Activated CD4-positive, alpha-beta T cell treated with anti-CD3 and anti-CD28 coated beads for 1 hour (primary cell): ENCODE measurements around the gene LIPG.

Experiments used
- DNase-seq: peaks from one replicate; pipeline ENCODE4 v3.0.0-alpha.2; 2020

The LIPG gene

DNA sequence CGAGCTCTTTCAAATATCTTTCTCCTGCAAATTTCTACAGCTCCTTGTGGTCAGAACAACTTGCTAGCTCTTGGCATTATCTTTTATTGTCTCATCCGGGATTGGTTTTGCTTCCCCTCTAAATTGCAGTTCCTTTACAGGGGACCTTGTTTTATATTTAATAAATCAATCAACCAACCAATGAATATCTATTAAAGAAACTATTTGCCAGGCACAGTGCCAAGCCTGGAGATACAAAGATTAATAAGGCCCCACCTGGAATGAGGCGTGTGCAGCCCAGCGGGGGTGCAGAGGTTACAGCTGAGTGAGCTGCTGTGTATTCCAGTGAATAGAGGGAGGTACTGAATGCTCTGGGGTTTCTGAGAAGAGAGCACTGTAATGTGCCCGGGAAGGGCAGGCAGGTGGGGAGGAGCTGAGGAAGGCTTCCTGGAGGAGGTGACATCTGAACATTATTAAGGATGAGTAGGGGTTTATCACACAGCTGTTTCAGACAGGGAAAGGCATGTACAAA is 51.8 kb downstream of the LIPG start:
- no peak for DNase-seq

DNA sequence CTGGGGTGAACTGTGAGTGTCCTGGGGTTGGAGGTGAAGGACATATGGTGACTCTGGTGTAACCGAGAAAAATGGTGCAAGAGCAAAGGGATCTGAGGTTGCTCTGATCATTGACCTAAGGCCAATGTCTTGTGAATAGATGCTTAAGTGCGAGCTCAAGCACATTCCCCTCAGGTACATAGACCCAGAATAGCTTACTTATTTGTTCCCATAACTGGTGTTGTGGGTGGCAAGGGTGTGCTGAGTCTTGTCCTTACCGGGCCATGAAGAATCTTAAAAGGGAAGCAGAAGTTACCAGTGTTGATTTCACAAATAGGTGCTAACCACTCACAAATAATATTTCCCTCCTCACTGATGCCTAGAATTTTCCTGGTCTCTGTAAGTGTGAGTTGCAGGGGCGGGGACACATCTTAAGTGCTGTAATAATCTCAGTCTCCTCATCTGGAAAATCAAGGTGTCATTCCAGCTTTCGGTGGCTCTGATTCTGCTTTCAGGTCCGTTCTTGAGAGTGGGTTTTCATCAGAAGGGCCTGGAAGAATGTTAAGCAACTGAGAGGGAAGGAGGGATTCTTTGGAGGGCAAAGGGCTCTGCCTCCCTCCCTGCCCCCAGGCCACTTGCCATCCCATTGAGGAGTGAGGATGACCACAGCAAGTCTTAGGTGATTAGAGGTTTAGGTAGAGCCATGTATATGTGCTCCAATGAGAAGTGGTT is 54.9 kb downstream of the LIPG start:
- no peak for DNase-seq

DNA sequence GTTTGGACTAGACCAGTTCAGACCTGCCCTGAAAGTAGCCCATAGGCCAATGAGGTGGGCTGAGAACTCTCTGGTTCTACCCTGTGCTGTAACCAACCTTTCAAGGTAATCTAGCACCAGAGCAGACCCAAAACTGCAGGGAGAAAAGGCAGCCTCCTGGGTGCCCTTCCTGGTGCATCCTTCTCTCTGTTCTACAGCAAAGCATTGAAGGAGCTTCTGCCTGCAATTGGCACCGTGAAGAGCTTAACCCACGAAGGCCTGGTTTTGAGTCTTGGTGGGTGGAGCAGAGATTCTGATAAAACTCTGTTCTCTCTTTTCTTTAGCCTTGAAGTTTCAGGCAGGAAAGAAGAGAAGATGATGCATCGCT is 55.5 kb downstream of the LIPG start:
- no peak for DNase-seq

DNA sequence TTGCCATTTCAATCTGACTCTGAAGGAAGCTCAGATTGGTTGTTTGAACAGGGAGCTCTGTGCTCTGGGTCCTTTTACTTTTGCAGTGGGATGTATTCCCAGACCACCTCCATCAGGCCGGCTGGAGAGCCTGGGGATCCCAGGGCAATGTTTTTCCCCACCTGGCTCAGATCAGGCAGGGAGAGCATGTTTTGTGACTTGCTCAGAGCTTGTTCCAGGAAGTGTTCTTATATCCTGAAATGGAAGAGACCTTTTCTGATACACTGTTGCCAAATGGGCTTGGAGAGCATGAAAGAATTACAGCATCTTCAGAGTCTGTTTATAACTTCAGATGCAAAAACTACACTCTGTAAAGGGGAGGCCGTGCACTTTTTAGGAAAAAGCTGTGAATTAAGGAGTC is 56.0 kb downstream of the LIPG start:
- no peak for DNase-seq

DNA sequence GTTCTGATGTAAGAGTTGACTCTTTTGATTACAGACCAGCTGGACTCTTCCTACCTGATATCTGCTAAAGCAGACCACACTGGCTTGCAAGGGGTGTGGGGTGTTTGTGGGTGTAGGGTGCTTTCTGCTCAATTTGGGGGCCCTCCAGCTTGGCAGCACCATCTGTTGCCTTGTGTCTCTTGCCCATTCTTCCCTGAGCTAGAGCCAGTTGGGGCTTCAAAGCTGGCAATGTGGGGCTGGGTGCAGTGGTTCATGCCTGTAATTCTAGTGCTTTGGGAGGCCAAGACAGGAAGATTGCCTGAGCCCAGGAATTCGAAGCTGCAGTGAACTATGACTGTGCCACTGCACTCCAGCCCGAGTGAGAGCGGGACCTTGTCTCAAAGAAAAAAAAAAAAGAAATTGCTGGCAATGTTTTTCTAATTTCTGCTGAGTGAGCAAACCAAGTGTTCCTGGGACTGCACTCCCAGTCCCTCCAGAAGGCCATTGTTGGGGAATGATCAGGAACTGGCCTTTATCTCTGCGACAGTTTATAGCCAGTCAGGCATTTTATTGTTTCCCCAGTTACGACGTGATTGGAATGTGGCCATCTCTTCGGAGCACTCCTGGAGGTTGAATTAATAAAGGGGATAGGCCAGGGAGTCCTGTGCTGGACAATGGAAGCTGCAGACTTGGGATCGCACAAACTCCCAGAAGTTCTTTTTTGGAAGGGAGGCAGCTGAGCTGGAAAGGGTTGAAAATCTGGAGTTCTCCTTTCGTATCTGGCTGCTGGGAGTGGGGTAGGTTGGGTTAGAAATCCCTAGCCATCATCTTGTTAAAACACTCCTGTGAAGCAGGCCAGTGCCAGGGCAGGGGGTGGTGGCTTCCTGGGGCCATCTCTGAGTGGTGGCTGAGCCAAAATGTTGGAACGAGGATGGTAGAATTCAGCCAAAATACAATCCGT is 57.2 kb downstream of the LIPG start:
- DNase-seq = no peak

DNA sequence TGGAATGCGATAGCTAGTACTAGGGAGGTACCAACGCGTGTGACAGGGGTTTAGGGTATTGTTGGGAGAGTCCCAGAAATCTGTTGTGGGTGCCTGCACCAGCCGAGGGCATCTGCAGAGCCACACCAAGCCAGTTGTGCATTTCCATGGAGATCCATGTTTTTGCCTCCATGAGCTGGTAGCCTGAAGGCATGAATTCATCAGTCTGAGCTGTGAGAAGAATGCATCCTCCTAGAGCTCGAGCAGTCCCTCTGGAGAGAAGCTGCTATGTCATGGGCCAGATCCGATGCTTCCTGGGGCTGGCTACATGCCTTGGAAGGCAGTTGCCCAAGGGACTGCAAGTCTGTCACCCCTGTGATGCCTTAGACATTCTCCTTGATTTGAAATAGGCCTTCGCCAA is 57.9 kb downstream of the LIPG start:
- DNase-seq = no peak

DNA sequence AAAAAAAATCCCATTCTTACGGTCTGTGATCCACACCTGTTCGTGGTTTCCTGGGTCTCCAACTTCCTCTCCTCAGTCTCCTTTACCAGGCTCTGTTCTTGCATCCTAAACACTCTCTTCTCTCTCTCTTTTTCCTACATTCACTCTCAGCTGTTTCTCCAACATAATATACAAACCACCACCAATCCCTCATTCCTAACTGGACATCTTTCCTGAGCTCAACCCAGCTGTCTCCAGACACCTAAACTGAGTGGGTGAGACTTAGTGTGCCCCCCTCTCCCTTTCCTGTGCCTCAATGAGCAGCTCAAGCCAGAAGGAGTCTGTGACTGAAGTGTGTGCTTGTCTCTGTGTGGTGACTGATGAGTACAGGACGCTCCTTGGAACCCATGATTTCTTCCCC is 59.4 kb downstream of the LIPG start:
- no peak for DNase-seq

DNA sequence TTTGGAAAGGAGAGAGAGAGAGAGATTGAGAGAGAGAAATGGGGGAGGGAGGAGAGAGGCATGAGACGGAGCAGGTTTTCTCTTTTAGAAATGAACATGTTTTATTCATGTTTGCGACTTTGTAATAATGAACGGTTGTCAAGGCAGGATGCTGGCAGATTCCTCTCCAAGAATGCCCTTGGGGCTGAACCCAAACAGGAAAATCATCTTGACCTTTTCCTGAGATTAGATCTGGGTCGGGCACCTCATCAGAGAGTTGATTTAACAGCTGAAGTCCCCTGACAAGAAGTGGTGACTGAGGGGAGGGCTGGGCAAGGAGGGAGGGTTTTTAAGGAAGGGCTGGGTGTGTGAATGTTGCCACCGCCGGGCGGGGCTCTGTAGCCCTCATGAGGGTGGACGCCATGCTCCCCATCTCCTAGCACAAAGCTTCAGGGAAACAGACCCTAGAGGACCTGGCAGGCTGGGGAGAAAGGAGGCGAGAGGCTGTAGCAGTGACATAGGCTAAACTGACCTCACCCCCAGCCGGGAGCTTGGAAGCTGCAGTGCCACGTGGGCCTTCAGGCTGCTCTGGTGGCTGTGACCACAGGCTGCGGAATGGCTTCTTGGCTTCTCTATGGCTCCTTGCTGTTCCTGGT is 60.0 kb downstream of the LIPG start:
- no peak for DNase-seq

DNA sequence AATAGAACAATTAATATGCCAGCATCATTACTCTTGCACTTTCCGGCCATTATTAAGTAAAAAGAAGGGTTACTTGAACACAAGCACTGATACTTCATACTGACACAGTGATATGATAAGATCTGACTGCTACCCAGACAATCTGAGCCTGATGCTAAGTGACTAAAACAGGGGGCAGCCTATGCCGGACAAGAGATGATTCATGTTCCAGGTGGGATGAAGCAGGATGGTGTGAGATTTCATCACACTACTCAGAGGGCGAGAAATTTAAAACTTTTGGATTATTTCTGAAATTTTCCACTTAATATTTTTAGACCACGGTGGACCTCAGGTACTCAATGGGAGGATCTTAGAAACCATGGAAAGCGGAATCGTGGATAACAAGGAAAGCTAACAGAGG is 61.7 kb downstream of the LIPG start:
- DNase-seq = no peak

DNA sequence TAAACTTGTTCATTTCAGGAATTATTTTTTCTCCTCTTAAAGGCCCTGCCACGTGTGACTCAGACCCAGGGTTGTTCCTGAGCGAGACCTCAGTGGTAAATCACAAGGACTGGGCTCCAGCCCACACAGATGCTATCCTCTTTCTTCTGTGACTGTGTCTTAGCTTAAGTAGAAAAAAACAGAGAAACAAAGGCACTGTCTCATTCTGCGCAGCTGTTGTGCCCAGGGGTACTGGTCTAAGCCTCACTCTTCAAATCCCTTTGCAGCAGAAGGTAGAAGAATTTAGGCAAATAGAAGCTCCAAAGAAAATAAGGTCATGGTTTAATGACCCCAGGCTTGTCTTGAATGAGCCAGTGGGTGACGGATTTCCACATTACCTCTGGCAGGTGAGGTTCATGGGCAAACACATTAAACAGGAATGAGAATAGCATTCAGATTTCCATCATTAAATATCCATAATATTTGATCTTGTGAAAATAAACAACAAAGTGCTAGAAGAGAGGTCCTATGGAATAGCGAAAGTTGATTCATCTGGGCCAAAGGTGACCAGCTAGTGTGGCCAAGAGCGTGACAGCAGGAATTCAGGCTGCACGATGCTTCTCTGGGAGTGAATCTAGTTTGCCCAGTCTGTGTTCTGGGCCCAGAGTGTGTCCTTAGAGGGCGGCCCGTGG is 63.3 kb downstream of the LIPG start:
- no peak for DNase-seq

DNA sequence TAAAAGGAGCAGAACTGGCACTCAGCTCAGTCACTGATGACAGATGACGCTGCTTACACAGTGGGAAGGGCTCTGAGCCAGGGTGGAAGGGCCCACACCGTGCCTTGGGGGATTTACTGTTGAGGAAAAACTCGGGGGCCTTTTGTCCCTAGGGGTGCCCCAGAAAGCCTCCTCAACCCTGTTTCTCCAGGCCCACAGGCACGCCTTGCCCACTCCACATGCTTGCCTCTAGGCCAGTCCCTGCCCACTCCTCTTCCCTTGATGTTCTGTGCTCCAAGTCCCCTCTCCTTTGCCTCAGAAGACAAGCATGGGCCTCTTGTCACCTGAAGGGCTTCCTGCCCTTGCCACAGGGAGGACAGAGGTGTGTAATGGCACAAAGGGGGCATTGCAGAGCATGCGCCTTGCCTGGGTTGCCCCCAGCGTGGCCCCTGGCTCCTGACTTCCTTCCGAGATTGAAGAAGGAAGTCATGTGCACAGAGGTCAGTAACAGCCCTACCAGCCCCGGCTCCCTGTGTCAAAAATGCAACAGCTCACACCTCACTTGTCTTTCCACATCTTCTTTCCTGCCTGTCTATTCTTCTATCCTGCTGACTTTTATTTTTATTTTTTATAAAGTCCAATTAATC is 65.1 kb downstream of the LIPG start:
- DNase-seq = no peak

DNA sequence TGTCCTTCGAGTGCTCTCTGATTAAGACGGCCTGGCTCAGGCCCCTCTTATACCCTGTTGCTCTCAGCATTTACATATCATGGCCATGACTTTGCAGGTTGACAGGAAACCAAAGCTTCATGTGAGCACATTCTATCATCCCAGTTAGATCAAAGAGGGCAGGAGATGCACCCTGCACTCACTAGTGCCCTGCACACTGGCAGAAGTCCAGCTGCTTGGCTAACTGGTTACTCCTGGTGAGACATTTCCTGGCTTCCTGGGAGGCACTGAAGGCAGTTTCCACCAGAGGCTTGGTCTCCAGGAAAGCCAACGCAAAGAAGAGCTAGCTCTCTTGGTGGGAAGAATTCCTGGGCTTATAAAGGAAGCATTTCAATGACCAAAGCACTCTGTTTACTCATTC is 66.3 kb downstream of the LIPG start:
- DNase-seq = no peak

DNA sequence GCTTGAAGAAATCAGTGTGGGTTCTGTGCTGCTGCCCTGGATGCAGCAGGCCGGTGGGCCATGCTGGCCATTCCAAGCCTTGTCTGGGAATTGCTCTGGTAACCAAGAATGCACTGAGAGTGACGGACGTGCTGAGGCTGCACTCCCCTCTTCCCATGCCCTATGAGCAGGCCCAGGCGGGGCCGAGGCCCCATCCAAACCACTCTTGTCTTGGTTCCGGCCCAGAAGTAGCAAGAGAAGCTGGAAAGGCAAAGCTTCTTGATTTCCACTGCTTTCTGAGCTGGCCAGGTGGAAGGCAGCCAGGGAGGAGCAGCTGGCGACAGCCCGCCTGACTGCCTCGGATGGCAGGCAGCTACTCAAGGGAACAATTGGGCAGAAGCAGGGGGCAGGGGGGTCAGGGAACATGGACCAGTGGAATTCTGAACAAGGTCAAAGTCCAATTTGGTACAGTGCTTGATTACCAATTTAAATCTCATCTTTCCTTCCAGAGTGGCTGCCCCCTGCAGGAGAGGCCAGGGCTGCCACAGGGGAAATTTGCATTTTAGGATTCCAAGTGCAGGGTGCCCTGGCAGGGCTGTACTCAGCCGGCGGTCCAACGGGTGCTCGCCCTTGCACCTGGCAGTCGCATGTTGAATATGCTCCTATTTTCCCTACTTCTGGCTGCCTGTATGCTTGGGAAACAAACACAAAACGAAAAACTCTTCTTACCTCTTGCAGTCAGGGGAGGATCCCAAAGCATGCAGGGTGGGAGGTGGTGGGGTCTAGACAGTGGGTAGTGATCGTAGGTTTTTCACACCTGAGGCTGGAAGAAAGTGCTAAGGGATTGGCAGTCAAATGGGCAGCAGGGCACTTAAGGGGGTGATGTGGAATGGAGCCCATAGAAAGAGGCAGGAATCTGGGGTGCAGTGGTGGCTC is 67.3 kb downstream of the LIPG start:
- DNase-seq = no peak

DNA sequence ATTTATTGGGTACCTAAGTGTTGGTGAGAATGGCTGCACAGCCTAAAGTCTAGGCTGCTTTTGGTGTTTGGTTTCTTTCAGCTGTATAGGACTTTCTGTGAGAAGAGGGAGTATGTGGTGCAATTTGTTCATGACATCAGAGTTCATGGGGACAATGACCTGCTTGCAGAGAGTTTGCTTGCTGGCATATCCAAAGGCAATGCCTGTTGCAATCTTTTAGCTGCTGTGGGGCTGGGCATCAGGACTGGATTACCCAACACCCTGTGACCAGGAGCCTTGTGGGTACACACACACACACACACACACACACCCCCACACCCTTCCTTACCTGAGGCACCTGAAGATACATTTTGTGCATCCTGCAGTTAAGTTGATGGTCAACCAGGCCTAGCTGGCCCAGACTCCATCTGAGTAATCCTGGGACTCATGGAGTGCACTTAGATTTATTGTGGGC is 68.4 kb downstream of the LIPG start:
- no peak for DNase-seq

DNA sequence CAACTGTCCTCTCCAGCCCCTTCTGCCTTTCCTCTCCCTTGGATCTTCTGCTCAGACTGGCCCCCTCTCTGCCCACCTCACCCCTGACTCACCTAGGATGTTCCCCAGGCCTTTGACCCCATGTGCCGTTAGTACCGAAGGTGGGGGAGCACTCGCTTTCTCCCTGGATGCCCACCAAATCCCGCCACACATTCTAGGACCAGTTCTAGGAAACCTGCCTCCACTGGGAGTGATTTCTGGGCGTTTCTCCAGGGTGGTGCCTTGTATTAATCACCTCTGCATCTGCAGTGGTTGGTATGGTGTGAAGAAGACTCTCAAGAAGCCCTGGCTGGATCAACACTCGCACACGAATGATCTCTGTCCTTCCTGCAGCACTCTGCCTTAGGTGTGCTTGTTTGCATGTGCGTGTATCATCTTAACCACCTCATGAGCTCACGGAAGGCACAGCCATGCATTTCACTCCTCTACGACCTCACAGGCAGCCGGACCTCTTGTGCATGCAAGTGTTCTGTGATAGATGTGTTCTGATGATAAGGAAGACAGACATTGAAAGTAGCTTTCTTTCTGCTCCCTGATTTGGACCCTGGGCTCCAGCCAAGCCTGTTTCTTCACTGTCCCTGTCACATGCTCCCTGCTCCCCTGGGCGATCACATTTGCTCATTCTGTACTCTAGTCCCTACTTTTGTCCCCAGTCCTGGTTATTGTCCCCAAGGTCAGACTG is 69.4 kb downstream of the LIPG start:
- DNase-seq = no peak

DNA sequence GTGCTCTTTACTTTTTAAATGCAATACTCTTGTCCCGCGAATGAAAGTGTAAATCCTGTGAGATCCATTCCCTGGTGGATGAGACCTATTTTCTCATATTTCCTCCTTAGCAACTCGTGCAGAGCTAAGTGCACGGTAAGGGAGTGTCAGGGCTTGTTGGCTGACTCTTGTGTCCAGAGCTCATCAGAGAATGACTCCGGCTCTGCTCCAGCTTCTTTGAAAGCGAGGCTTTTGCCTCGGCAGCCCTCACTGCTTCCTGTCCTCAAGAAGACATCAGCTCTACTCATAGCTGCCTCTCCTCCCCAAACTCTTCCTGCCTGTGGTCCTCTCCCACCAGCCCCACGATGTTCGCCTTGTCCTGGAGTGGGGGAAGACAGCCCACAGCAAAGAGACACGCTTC is 70.7 kb downstream of the LIPG start:
- DNase-seq = no peak

DNA sequence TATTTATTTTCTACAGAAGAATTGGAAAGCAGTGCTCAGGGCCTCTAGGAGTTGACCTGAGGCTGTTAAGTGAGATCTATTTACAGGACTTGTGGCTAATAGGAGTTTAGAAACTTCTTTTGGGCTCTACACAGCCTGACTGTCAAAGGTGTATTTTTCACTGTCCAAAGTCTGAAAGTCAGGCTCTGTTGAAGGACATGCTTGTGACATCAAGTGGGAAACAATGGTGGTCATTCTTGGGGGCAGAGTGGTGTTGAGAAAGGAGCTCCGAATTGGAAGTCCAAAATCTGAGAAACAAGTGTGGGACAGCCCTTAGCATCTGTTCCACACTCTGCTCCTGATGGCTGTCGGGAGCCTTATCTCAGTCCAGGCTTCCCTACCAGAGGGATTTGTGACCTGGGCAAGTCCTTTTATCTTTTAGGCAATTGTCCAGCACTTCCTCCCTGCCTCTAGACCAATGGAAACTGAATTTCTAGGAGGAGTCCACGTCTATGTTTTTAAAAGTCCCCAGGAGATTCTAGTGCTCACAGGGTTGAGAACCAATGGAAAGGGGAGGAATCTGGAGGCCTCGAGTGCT is 76.4 kb downstream of the LIPG start:
- no peak for DNase-seq

DNA sequence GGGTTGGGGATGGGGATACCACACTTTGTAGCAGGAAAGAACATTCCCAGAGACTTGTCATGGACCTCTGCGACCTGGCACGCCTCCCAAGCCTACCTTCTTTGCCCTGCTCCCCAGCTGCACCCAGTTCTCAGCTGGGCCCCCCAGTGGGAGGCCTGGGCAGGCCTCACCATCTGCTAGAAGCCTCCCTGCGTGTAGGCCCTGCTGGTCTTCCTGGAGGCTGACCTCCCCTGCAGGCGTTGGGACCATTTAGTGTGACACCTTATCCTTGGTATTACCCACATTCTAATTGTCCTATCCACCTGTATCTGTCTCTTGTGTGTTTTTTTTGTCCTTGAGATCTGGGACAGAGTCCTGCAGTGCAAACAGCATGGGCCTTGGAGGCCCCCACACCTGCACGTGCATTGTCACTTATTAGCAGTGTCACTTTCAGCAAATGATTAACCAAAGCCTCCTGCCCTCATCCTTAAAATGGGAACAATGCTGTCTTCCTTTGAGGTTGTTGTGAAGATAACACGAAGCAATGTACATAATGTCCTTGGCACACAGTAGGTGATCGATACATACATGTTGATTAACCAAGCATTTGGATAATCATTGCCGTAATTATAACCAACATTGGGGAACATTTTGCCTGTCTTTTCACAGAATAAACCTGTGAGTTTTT is 77.2 kb downstream of the LIPG start:
- DNase-seq = no peak

DNA sequence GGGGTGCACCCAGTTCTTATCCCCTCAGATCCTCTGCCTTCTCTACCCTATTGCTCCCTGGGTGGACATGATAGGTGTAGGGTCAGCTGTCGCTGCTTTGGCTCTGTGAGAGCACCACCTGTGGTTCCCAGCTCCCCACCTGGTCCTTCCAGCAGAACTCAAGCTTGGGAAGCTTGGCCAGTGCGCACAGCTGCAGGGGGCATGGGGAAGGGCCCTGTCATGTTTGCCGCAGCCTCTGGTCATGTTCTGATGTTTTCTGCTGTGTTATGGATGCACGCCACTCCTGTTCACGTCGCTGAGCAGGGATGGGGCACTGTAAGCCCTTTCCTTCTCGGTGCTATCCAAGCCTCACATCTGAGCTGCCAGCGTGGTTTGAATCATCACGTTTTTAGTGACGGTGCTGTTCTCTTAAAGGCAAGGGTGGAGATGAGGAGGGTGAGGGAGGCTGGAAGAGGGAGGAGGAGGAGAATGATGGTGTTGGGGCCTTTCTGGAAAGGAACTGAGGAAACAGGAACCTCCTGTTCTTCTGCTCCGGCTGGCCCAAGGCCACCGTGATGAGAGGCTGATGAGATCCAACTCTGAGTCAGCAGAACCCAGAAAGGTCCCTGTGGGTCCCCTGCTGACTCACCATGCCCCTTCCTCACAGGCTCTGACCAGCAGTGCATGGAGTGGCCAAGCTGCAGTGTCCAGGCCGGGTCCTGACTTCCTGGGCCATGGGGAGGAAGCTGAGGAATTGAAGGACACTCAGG is 78.0 kb downstream of the LIPG start:
- no peak for DNase-seq
